Stimulated activated naive CD4-positive, alpha-beta T cell (primary cell): Measurements from ENCODE around the gene FADD.
"Not testable (repeated sequence)": the region's sequence is repeated elsewhere in the genome, so short reads cannot be mapped to it uniquely, and the experiment has no call there.

Source experiments
- DNase-seq, 6 experiments: peaks; one replicate each; lab custom pipeline; 2025; lab: John Stamatoyannopoulos, UW

The FADD gene

DNA sequence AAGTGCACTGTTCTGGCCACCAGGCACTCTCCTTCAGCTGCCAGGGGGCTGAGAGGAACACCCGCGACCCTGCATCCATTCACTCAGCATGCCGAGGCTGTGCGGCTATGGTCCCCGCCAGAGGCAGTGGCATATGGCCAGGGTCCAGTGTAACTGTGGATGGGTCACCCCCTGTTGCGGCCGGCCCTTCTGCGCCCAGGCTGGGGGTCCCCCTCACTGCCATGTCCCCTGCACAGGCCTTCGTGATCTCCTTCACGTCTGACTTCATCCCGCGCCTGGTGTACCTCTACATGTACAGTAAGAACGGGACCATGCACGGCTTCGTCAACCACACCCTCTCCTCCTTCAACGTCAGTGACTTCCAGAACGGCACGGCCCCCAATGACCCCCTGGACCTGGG is 20.8 kb upstream of the FADD start:
- DNase-seq = no peak

DNA sequence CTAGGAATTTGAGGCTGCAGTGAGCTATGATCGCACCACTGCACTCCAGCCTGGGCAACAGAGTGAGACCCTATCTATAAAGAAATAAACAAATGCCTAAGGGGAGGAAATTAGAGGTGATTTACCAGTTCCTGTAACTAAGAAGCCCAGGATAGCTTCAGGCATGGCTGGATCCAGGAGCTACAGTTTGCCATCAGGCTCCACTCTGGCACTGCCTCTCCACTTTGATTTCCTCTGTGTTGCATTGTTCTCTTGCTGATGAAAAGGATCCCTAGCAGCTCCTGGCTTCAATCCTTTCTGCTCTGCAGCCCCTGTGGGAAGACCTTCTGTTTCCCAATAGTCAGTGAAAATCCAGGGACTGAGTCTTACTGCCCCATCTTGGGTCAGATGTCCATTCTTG is 20.1 kb upstream of the FADD start:
- no peak for DNase-seq

DNA sequence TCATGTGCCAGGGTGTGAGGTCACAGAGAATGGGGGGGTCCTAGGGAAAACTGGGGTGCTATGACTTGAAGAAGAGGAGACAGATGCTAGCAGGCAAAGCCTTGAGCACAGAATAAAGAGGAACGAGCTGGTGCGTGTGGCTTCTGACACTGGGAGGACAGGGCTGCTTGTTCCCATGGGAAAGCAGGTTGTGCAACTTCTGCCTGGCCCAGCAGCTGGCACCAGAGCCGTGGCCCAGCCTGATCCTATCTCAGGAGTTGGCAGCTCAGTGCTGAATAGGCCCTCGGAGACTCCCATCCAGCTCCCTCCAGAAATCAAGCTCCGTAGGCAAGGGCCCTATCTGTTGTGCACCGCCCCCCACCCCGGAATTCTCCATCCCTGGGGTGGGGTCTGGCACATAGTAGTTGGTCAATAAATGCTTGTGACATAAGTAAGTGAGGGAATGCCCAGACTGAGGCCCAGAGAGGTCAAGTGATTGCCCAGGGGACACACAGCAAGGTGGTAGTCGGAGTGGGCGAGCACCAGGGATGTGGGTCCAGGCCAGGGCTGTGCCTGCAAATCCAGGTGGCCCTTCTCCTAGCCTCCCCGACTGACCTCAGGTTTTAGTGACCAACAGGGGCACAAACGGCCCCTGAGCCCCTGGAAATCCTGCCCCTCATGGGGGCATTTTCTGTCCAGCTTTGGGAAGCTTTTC is 19.5 kb upstream of the FADD start:
- no peak for DNase-seq

DNA sequence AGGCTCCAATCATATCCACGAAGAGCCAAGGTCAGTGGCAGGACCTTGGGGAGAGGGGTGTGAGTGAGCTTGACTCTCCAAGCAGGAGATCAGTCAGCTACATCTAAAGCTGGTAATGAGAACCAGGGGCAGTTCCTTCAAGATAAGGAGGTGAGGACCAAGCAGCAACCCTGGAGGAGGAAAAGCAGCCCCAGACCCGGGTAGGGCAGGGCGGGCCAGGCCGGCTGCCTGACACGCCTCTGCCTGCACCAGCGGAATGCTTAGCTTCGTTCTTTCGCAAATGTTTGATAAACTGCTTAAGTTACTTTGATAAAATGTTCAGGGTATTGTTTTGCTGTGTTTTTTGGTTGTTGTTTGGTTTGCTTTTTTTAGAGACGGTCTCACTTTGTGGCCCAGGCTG is 18.7 kb upstream of the FADD start:
- DNase-seq = no peak

DNA sequence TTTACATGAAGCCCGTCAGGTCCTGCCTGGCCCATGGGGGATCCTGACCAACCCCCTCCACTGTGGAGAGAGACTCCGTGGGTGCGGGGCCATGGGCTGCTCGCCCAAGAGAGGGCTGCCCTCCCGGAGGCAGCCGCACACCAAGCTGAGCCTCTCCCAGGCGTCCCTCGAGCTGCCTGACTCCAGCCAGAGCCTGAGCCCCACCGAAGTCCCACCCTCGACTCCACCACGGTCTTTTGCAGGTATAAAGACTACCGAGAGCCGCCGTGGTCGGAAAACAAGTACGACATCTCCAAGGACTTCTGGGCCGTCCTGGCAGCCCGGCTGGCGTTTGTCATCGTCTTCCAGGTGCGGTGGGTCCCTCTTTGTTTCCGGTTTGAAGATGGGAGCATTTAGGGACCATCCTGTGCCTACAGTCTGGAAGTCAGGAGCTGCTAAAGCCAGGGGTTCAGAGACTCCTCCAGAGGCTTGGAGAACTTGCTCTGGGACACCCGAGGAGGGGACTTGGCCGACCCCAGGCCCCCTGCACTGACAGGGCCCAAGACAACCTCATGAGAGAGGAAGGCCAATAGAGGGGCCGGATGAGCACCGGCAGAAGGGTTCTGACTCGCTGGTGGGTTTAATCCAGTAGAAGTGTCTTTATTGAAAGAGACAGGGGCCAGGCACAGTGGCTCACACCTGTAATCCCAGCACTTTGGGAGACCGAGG is 17.6 kb upstream of the FADD start:
- no peak for DNase-seq

DNA sequence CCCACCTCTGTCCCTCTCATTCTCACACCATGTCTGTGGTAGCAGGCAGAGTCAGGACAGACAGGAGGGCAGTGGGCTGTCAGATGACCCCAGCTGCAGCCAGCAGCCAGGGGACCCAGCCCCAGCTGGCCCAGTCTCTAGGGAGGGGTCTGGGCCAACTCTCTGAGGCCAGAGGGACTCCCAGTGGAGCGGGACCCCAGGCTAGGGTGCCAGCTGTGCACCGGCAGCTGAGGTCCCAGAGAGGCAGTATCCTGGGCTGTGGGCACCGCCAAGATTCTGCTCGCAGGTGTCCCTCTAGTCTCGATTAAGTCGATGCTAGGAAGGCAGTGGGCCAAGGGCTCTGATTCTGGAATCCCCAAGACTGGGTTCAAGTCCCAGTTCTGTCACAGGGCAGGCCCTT is 16.7 kb upstream of the FADD start:
- DNase-seq = no peak

DNA sequence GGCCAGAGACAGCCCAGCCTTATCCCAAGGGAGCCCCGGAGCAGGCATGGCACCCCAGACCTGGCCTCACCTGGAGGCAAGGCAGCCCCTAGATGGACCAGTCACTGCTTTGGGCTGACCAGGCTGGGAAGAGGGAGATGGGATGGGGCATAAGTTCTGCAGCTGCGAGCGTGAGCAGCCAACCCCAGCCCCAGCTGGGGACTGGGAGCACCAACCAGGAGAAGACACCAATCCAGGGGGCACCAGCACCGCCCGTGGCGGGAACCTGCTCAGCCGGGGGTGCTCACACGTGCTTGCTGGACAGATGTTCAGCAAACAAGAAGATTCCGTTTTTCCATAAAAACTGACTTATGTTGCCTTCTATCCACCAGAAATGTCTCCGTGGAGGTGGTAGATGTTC is 16.2 kb upstream of the FADD start:
- no peak for DNase-seq

DNA sequence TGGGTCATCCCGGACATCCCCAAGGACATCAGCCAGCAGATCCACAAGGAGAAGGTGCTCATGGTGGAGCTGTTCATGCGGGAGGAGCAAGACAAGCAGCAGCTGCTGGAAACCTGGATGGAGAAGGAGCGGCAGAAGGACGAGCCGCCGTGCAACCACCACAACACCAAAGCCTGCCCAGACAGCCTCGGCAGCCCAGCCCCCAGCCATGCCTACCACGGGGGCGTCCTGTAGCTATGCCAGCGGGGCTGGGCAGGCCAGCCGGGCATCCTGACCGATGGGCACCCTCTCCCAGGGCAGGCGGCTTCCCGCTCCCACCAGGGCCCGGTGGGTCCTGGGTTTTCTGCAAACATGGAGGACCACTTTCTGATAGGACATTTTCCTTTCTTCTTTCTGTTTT is 15.3 kb upstream of the FADD start:
- no peak for DNase-seq

DNA sequence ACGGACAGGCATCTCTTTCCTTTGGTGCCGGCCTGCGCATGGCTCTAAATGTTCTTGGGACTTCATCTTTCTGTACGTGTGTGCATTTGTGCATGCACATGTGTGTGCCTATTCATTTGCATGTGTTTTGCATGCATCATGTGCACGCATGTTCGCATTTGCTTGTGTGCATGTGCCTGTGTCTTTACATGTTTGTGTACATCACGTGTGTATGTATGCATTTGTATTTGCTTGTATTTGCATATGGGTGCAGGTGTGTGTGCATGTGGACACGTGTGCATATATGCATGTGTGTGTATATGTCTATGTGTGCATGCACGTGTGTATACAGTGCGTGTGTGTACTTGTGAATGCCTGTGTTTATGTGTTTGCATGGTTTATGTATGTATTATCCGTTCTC is 13.5 kb upstream of the FADD start:
- no peak for DNase-seq

DNA sequence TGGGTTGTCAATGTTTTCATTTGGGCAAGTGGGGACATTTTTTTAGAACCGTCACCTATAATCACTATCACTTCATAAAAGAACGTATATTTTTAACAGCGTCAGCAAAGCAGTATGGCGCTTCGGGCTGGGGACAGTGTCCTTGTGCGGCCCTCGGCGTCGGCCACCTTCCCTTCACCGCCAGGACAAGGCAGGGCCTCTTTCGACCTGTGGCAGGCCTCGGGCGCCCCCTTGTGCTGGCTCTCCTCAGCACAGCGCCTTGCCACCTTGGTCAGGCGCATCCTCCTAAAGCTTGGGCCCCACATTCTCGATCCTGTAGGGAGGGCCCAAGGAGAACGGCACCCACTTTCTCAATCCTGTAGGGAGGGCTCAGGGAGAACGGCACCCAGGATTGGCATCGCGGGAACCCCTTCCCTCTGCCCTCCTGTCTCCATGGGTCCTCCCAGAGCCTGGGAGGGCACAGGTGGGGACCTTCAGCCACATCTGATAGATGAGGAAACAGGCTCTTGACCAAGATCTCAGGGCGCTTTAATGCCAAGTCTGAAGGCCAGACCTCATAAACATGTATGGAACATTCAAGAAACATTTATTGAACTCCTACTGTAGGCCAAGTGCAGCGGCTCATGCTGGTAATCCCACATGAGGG is 11.5 kb upstream of the FADD start:
- DNase-seq = peak in 4 of 6 experiments; percentile 4 to 31 (median 22)

DNA sequence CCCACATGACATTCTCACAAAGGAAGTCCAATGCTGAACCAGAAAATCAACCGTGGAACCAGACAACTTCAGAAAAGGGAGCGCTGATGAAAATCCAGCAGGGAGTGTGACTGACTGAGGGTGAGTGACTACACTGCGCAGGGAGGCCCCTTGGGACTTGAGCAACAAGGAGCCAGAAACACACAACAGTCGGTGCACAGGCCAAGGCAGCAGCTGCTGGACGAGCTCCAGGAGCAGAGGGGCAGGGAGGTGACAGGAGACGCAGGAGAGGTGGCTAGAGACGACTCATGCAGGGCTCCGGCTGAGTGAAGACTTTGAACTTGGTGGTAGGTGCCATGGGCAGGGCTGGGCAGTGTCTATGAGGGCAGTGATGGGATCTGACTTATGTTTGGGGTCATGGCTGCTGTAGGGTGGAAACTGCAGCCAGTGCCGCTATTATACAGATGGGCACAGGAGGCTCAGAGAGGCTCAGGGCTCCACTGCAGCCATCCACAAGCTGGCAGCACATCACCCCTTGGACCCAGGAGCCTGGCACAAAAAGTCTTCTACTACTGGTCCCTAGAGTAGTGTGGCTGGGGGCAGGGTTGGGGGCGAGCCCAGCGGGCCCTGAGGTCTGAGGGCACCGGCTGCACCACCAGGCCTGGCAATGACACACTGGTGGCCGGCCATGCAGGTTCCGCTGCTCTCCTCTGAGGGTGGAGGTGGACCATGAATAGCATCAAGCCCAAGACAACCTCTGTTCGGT is 10.3 kb upstream of the FADD start:
- no peak for DNase-seq

DNA sequence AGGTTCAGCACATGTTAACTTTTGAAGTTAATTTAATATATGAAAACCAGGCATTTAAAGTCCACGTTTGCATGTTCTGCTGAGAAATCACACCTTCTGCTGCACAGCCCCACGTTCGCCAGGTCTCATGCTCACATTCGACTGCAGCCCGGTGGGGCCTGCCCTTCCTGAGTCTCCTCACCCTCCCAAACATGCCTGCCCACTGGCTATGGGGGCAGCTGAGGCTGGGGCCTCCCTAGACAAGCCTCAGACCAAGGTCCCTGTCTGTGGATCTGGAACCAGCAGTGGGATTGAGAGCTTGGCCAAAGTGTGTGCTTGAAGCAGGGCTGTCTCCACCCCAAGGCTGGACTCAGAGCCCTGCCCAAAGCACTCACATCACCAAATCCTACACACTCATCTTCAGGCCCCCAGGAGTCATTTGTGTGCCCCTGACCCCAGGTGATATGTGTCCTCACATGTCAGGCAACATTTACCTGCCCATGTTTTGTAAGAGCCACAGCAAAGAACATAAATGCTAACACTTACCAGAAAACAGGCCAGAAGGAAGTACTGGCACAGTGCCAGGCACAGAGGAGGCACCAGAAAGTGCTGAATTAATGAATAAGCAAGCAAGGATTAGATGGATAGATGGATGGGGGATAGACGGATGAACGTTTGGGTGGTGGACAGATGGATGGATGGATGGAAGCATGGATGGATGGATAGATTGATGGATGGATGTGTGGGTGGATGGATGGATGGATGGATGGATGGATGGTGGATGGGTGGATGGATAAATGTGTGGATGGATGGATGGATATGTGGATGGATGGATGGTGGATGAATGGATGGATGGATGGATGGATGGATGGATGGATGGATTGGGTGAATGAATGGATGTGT is 9.4 kb upstream of the FADD start:
- DNase-seq = no peak

DNA sequence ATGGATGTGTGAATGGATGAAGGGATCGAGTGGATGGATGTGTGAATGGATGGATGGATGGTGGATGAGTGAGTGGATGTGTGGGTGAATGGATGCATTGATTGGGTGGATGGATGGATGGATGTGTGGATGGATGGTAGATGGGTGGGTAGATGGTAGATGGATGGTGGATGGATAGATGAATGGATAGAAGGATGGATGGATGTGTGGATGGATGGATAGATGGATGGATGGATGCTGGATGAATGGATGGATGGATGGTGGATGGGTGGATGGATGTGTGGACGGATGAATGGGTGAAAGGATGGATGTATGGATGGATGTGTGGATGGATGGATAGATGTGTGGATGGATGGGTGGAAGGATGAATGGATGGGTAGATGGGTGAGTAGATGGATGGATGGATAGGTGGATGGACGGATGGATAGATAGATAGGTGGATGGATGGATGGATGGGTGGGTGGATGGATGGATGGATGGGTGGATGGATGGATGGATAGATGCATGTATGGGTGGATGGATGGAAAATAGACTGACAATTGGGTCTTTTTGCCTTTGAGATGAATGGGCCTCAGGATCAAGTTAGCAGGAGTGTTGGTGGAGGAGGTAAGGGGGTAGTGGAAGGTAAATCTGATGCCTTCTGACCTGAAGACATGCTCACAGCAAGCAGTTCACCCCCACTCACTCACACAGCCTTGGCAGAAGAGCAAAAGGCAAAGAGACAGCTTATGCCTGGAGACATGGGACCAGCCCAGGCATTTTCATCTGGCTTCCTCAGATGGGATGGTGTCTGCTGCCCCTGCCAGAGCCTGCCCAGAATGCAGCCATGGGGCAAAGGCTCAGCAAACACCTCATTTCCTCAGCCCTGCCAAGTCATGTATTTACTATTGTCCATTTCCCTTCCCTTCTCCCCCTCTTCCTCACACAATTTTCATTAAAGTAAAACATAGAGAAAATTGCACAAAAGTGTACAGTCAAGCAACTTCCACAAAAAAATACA is 8.0 kb upstream of the FADD start:
- no peak for DNase-seq

DNA sequence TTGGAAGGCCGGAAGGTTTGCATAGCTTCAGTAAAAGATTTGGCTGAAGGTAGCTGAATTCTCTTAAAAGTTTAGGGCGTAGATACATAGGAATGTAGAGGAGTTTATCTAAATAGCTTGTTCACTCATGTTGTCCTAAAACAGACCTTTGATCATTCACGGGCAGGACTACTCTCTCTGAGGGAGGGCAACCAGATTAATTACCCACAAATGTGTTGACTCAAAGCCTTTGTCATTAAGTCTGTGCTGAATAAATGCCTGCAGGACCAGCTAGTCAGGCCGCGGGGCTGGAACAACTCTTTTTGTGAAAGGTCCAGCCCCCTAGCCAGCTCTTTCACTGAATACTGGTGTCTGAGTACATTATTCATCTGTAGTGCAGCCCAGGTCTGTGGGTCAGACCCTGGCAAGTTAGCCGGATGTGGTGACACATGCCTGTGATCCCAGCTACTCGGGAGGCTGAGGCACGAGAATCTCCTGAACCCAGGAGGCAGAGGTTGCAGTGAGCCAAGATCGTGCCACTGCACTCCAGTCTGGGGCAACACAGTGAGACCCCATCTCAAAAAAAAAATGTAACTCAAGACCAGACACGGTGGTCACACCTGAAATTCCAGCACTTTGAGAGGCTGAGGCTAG is 2.8 kb upstream of the FADD start:
- DNase-seq = no peak

DNA sequence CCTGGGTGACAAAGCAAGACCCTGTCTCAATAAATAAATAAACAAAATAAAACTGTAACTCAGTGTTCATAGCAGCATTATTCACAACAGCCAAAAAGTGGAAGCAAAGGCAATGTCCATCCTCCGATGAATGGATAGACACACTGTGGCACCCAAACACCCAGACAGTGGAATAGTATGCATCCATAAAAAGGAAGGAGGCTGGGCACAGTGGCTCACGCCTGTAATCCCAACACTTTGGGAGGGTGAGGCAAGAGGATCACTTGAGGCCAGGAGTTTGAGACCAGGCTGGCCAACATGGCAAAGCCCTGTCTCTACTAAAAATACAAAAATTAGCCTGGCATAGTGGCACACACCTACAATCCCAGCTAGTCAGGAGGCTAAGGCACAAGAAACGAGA is 2.0 kb upstream of the FADD start:
- not testable (repeated sequence) for DNase-seq

DNA sequence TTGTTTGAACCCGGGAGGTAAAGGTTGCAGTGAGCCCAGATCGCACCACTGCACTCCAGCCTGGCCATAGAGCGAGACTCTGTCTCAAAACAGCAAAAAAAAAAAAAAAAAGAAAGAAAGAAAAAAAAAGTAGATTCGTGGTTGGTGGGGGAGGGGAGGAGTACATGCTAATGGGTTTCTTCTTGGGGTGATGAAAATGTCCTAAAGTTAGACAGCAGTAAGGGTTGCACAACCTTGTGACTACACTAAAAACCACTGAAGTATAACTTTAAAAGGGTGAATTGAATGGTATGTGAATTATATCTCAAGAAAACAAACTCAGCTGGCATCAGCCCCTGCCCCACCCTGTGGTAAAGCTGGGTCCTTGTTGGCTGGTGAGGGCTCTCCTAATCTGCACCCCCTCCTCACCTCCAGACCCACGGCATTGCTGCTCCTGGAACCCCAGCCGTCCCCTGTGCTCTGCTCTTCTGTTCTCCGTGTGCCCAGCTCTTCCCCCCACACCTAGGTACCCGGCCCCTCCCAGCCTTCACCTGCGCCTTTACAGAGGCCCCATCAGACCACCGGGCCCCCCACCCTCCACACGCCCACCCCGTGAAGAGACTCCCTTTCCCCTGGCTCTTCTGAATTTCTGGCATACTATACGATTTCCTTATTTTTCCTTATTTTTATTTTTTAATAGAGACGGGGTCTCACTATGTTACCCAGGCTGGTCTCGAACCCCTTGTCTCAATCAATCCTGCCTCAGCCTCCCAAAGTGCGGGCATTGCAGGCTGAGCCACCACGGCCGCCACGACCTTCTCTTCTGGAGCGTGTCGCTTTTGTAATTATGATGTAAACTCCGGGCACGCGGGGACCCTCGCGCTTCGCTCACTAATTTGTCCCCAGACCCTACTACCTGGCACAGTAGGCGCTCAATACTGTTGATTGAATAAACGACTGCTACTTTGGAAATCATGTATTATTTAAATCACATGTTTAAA is 924 bp upstream of the FADD start:
- DNase-seq = no peak

DNA sequence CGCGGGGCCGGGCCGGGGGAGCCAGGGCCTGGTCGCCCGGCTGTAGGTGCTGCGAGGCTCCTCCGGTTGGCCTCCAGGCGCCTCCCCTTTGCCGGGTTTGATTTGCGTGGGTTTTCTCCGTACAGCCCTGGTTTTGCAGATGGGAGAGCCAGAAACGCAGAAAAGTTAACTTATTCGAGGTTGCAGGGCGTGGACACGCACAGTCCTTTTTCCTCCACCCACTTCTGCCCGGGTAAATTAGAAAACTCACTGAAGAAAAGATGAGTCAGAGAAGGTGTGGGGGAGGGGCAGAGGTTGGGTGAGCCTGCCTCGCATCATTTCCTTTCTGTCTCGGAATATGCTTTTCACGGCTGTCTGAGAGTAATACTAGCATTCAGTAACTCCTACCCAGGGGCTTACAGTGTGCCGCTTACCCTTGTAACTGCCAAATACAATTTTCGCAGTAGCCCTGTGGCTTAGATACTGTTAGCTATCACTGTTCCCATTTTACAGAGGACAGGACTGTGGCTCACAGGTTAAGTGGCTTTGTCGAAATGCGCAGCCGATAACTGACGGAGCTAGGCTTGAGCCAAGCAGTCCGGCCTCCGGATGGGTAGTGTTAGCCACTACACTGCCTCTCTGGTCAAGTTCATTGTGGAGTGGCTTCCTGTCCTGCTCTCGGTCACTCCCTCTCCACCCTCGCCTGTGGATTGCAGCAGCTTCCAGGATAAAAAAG is 812 bp downstream of the FADD start:
- peak; percentile 71 to 83 (median 80) for DNase-seq

DNA sequence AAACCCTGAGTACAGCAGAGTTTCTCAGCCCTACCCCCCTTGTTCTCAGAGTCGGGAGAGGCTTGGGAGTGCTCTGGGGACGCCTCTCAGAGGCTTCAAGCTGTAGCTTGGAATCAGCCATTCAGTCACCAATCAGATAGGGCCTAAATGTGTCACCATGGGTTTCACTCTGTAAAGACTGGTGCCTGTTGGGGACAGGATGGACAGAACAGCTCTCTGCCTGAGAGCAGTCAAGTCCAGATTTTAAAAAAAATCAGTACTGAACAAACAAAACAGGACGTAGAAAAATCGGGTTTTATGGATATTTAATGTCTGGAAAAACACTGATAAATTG is 1.3 kb downstream of the FADD start:
- DNase-seq = no peak
